Measurements from ENCODE around the gene MCOLN1. TPM values are rescaled to one million over a fixed set of nuclear protein-coding genes. Genes with fewer than 3 reads are reported as not detected.

Gene MCOLN1
- total and polyA plus RNA-seq, 2 of the 8 experiments (the other 6 are each of a cell fraction or from before 2014, with no cell fraction given), result 19.1 to 40.0 TPM

- TF ChIP-seq ATF2 (IDR thresholded peaks at IDR 0.05; ENCODE audit: low read length), result no peak
- no peak for TF ChIP-seq CHD2 (IDR thresholded peaks at IDR 0.05; ENCODE audit: low read length)
- no peak for TF ChIP-seq SIN3A (conservative IDR thresholded peaks at IDR 0.05 in 1 of 2, IDR thresholded peaks at IDR 0.05 in 1 of 2; ENCODE audit: low read depth in 1 of 2, low read length in 2 of 2)
- TF ChIP-seq CBX8 (IDR thresholded peaks at IDR 0.05; ENCODE audit: borderline replicate concordance, low read depth, low read length), result no peak
These were observed 38.7 kb upstream of the MCOLN1 start (continued) for GRCh38 chr19:7483720-7484201.
